ENCODE data around the gene PRSS48. TPM values are rescaled to one million over a fixed set of nuclear protein-coding genes. Genes with fewer than 3 reads are reported as not detected.

Gene PRSS48
- total RNA-seq, 1 experiment from 2014 or later: not detected

DNA sequence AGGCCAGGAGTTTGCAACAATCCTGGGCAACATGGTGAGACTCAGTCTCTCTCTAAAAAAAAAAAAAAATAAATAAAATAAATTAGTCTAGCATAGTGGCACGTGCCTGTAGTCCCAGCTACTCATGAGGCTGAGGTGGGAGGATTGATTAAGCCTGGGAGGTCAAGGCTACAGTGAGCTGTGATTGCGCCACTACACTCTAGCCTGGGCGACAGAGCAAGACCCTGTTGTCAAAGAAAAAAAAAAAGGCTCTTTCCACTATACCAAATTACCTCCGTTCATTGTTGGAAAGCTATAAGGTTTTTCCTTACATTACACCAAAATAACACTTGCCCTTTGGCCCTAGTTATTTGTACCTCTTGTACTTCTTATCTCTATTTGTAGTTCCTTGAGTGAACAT lies 9.9 kb upstream of the PRSS48 start:
- ChIA-PET CTCF (no interaction called here), RAD21 (ENCODE audit: low non-redundant PET in 1 of 2, low total read pairs in 2 of 2, uncharacterized antibody in 2 of 2, unreplicated experiment in 2 of 2) (no interaction called here)
- H2AFZ ChIP-seq (ENCODE audit: low read depth, low read length, poor library complexity, severe bottlenecking): no peak overlapping the region

More for the DNA sequence above, 9.9 kb upstream of the PRSS48 start:
- POLR2A ChIA-PET: no interaction called here
- Histone ChIP-seq H3K27ac (ENCODE audit: low read depth, low read length) (no peak overlapping the region), H3K79me2 (ENCODE audit: insufficient read depth, low read length) (0 out of 2 replicates have a peak, but pooled peaks cover 3% of the 10 kb centered on the region), H3K36me3 (ENCODE audit: control insufficient read depth in 1 of 2, insufficient read depth in 2 of 2, low read length in 2 of 2) (no peaks in the 10 kb centered on the region), H3K4me1 (ENCODE audit: control insufficient read depth in 1 of 2, insufficient read depth in 2 of 2, low read length in 2 of 2) (no peaks in the 10 kb centered on the region), H3K9me3 (ENCODE audit: control insufficient read depth in 1 of 2, insufficient read depth in 1 of 2, low read depth in 1 of 2, low read length in 2 of 2) (no peaks in the 10 kb centered on the region), H3K9me2 (ENCODE audit: insufficient read depth) (no peaks in the 10 kb centered on the region), H3K4me3 (replicated peaks in 1 of 2; ENCODE audit: low read depth in 1 of 2, low read length in 2 of 2) (no peak overlapping the region), H3K27me3 (ENCODE audit: insufficient read depth, low read length) (no peaks in the 10 kb centered on the region), H3K4me2 (ENCODE audit: low read length) (no peak overlapping the region), H4K20me1 (ENCODE audit: insufficient read depth) (no peaks in the 10 kb centered on the region), H3K9ac (ENCODE audit: low read length) (no peak overlapping the region)
- DNase-seq (ENCODE audit: low read depth, low spot score) (no peak), ATAC-seq (no peak)
- TF ChIP-seq SP1 (IDR thresholded peaks at IDR 0.05; ENCODE audit: low read depth) (no peak), ELF1 (IDR thresholded peaks at IDR 0.05; ENCODE audit: borderline replicate concordance, low read depth) (no peak), EZH2 (IDR thresholded peaks at IDR 0.05) (no peak), SIN3A (IDR thresholded peaks at IDR 0.05; ENCODE audit: low read depth) (no peak), CBX3 (IDR thresholded peaks at IDR 0.05; ENCODE audit: low read depth) (no peak), CEBPB (IDR thresholded peaks at IDR 0.05; ENCODE audit: low read depth) (no peak), FOSL1 (IDR thresholded peaks at IDR 0.05; ENCODE audit: low read depth) (no peak), RAD21 (IDR thresholded peaks at IDR 0.05; ENCODE audit: low read depth) (no peak)
- TF ChIP-seq, protein P1, sequence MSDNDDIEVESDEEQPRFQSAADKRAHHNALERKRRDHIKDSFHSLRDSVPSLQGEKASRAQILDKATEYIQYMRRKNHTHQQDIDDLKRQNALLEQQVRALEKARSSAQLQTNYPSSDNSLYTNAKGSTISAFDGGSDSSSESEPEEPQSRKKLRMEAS (IDR thresholded peaks at IDR 0.05): no peak
- TF ChIP-seq, protein P2, sequence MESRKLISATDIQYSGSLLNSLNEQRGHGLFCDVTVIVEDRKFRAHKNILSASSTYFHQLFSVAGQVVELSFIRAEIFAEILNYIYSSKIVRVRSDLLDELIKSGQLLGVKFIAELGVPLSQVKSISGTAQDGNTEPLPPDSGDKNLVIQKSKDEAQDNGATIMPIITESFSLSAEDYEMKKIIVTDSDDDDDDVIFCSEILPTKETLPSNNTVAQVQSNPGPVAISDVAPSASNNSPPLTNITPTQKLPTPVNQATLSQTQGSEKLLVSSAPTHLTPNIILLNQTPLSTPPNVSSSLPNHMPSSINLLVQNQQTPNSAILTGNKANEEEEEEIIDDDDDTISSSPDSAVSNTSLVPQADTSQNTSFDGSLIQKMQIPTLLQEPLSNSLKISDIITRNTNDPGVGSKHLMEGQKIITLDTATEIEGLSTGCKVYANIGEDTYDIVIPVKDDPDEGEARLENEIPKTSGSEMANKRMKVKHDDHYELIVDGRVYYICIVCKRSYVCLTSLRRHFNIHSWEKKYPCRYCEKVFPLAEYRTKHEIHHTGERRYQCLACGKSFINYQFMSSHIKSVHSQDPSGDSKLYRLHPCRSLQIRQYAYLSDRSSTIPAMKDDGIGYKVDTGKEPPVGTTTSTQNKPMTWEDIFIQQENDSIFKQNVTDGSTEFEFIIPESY (IDR thresholded peaks at IDR 0.05; ENCODE audit: extremely low read depth, insufficient replicate concordance, low read length): no peak
- TF ChIP-seq, protein P3, sequence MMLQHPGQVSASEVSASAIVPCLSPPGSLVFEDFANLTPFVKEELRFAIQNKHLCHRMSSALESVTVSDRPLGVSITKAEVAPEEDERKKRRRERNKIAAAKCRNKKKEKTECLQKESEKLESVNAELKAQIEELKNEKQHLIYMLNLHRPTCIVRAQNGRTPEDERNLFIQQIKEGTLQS (IDR thresholded peaks at IDR 0.05): no peak
- BruUV-seq (replicated peaks): no TSS peak
- intact Hi-C loops (cut with micrococcal nuclease): no loop called here
